NCI-H2029 (cell line): Measurements from ENCODE around the gene PLPP2.

Source experiments
- DNase-seq: peaks from one replicate; lab custom pipeline; 2025; lab: John Stamatoyannopoulos, UW

The PLPP2 gene

GRCh38 chr19:291006-291521 is at the start of gene PLPP2:
TSS of gene PLPP2 (minus strand) at chr19:291403. CDS start at chr19:291336, 67 bp downstream.
- peak; percentile 35 for DNase-seq

- no peak for DNase-seq
These were observed 49.6 kb upstream of the PLPP2 start for GRCh38 chr19:340620-341385.

- DNase-seq, result no peak
These were observed 48.2 kb upstream of the PLPP2 start for GRCh38 chr19:339262-339887.

- no peak for DNase-seq
These were observed 47.2 kb upstream of the PLPP2 start for GRCh38 chr19:338421-338820.

GRCh38 chr19:336067-336614 is 44.9 kb upstream of the PLPP2 start:
- DNase-seq, result no peak

- DNase-seq, result no peak
These were observed 44.4 kb upstream of the PLPP2 start for GRCh38 chr19:335486-336066.

GRCh38 chr19:335072-335471 is 43.9 kb upstream of the PLPP2 start:
- no peak for DNase-seq

- no peak for DNase-seq
These were observed 43.3 kb upstream of the PLPP2 start for GRCh38 chr19:334296-335071.

- no peak for DNase-seq
These were observed 39.3 kb upstream of the PLPP2 start for GRCh38 chr19:330503-330902.

GRCh38 chr19:329876-330275 is 38.7 kb upstream of the PLPP2 start:
- DNase-seq, result no peak

GRCh38 chr19:328025-328505 is 36.9 kb upstream of the PLPP2 start:
- no peak for DNase-seq

- DNase-seq, result no peak
These were observed 36.3 kb upstream of the PLPP2 start for GRCh38 chr19:327291-328024.

GRCh38 chr19:326871-327270 is 35.7 kb upstream of the PLPP2 start:
- DNase-seq, result no peak

- no peak for DNase-seq
These were observed 34.8 kb upstream of the PLPP2 start for GRCh38 chr19:325937-326565.

GRCh38 chr19:325173-325936 is 34.2 kb upstream of the PLPP2 start:
- no peak for DNase-seq

- DNase-seq, result no peak
These were observed 33.5 kb upstream of the PLPP2 start for GRCh38 chr19:324716-325115.

GRCh38 chr19:322616-323015 is 31.4 kb upstream of the PLPP2 start:
- no peak for DNase-seq

- DNase-seq, result no peak
These were observed 27.2 kb upstream of the PLPP2 start for GRCh38 chr19:318509-318774.

- DNase-seq, result no peak
These were observed 26.7 kb upstream of the PLPP2 start for GRCh38 chr19:317710-318508.
